ELR (cell line): ENCODE results near the gene MS4A18.

Experiments used
- DNase-seq: peaks from one replicate; pipeline ENCODE4 v3.0.0-alpha.2; 2015; ENCODE audit warnings: low read depth

The MS4A18 gene

DNA sequence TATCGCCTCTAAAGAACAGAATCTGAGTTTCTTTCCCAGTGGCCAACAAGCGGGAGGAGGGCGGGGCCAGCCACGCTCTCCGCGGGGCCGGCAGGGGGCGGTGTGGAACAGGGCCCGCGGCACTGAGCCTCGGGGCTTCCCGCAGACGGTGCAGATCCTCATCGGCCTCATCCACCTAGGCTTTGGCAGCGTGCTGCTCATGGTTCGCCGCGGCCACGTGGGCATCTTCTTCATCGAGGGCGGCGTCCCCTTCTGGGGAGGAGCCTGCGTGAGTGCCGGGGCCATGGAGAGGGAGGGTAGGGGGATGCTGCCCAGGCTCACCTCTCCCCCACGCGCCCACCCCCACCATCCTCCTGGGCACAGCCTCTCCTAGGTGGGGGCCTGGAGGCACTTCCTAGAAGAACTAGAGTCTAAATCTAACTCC, 42.9 kb downstream of the MS4A18 start:
- DNase-seq: no peak

DNA sequence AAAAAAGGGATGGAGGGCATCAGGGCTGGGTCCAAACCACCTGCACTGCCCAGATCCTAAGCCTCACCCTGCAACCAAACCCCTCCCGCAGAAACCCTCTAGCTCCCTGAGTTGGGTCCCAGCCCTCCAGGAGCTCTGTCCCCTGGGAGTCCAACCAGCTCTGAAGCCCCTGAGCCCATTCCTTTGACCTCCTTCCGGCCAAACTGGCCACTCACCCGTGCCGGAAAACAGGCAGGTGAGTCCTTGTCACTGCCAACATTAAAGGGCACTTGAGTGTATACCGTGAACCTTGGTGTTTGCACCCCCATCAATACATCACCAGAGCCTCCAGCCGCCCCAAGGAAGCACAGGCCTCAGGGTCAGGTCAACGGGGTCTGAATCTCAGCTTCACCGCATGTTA, 43.7 kb downstream of the MS4A18 start:
- DNase-seq: no peak

DNA sequence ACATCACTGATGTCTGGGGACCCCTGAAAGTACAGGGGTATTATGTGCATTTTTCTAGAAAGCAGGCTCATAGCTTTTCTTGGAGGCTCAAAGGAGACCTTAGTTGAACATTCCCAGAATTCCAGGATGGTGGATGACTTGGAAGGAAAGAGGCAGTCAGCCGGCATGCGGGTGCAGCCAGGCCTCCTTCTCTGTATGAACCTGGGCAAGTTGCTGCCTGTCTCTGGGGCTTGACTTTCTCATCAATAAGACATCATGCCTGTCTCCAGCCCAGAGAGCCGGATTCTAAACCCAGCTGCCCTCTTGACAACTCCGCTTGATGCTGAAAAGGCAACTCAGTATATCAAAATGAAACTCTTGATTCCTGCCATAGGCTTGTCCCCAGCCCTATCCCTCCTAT, 44.8 kb downstream of the MS4A18 start:
- DNase-seq: no peak

DNA sequence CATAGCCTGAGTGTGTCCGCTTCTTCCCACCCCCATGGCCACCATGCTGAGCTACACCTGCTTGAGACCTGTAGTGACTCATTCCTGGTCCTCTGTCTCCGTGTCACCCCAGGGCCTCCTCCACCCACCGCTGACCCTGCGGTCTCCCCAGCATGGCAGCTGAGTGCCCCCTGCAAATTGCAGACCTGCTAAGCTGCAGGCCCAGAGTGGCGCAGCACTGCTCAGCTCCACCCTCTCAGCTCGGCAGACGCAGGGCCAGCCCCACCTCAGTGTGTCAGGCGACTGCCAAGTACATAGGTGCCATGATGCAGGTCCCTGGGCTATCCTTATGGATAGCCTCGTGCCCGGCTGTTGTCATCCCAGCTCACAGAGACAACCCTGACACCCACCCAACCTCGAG, 45.3 kb downstream of the MS4A18 start:
- DNase-seq: no peak

DNA sequence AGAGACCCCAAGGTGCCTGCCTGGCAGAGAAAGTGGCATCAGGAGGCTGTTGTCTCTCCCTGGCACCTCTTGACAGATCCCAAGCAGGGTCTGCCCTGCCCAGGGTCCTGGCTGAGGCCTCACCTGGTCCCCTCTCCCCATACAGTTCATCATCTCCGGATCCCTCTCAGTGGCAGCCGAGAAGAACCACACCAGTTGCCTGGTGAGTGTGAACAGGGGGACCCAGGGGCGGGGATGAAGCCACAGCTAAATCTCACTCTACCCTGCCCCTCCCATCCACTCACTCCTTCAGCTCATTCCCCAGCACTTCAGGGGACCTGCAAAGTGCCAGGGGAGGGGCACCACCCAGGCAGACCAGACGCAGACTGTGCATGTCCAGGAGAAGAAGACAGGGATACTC, 46.6 kb downstream of the MS4A18 start:
- no peak for DNase-seq

DNA sequence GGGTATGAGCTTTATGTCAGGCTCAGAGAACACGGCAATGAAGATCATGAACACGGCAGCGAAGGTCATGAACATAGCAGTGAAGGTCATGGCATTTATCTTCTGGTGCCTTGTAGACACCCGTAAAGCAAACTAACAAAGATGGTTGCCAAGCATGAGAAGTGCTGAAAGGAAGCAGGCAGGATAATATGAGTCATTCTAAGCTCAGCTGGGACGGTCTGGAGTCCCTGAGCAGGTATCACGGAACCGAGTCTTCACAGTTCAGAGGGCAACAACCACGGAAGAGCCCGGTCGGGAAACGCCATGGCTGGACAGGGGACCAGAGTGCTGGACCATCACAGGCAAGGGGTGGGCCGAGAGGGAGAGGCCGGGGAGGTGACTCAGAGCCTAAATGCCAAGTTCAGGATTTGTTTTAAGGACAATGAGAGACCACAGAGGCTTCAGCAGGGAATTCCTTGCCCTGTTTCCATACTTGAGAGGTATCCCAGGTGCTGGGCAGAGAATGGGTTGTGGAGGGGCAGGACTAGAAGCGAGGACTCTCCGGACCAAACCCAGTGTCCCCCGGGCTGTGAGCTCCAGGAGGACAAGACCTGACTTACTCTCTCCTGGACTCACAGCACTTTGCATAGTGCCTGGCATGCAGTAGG, 47.5 kb downstream of the MS4A18 start:
- DNase-seq: peak; percentile 30

DNA sequence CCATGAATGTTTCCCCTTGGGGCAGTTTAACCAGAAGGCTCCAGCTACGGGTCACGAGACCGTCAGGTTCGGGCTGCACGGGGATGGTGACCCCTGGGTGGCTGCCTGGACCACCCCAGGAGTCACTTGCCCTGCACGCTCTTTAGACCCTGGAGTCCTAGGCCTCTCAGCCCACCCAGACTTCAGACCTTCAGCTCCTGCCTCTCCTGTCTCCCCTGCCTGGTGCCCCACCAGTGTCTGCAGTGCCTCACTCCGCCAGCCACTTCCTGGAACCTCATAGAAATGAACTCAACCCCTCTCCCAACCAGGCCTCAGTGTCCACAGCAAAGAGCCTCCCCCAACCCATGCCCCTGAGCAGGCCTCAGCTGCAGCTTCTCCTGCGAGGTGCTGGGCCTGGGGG, 48.1 kb downstream of the MS4A18 start:
- no peak for DNase-seq

DNA sequence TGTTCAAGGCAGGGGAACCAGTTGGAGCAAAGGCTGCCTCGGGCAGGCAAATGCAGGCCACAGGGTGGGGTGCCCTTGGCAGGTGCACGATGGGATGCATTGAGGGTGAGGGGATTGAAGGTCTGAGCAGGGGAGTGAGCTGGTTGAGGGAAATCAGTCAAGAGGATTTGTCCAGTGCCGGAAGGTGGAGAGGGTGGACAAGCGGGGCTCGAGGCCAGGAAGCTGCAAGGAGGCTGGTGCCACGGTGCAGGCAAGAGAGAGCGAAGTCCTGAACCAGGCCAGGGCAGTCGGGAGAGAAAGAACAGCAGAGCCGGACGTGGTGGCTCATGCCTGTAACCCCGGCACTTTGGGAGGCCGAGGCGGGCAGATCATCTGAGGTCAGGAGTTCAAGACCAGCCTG, 50.2 kb downstream of the MS4A18 start:
- DNase-seq: no peak

DNA sequence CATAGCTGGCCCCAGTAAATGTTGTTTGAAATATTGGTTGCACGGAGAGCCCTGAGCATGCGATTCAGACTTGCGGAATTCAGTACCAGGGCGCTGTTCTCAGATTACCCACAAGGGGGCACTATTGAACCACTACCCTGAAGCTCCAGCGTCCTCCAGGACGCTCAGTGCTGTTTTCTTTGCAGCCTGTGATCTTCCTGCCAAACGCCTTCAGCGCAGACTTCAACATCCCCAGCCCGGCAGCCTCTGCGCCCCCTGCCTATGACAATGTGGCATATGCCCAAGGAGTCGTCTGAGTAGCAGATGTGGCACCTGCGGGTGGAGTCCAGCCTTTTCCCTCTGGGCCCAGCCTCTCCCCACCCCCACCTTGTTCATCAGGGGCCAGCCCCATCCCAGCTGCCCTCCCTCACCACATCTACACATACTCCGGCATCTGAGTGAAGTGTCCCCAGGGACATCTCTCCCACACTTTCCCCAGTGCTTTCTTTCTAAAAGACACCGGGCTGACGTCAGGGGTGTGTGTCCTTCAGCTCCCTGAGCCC, 51.0 kb downstream of the MS4A18 start:
- DNase-seq: peak; percentile 87

DNA sequence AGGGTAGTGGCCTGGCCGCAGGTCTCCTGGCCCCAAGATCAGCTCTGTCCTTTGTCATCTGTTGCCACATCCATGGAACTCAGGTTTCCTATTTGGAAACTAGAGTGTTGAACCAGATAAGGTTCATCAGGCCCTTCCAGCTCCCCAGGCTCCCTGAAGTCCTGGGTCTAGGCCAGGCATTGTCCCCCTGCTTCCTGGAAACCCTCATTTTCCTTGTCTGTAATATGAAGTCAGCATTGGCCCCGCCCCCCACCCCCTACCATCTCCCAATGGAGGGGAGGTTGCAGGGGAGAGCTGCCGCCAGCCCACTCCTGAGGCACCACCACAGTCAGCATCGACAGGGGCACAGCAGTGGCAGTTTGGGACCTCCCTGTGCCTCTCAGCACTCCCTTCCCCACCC, 51.6 kb downstream of the MS4A18 start:
- no peak for DNase-seq

DNA sequence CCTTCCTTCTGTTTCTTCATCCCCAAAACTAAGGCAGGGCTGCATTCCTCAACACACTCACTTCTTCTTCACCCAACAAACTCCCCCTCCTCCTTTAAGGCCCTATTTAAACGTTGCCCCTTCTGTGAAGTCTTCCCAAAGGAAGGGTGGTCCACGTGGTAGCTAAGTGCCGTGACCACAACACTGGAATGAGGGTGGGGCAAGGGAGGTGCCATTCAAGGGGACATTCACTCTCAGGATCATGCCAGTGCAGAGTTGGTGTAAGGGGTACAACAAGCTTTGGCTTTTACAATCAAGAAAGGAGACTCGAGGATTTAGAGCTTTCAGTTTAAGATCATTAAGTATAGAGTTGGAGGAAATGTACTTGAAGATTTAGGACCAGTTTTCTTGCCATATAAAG, 52.6 kb downstream of the MS4A18 start:
- DNase-seq: peak; percentile 18

DNA sequence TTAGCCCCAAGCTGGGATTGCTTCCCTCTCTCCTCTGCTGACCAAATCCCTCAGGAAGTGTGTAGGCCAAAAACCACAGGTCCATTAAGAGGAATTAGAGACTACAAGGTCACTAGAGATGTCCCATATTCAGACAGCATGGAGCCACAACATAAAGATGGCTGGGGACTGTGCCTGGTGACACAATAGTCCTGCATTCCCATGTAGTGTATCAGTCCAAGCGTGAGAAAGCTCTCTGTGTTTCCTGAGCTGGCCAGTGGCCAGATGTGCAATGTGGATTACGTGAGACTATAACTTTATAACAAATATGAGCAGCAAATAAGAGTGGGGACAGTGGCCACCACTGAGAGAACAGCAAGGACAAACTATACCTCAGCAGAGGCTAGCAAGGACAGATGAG, 53.1 kb downstream of the MS4A18 start:
- peak; percentile 88 for DNase-seq

DNA sequence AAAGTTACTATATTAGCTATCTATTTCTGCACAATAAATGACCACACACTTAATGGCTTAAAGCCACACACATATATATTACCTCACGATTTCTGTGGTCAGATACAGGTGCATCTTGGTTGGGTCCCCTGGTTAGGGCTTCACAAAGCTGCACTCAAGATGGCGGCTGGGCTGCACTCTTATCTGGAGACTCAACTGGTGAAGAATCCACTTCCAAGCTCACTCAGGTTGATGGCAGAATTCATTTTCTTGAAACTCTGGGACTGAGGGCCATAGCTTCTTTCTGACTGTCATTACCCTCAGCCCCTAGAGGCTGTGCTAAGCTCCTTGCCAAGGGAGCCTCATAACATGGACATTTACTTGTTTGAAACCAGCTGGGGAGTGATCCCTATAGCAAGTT, 55.5 kb downstream of the MS4A18 start:
- no peak for DNase-seq

DNA sequence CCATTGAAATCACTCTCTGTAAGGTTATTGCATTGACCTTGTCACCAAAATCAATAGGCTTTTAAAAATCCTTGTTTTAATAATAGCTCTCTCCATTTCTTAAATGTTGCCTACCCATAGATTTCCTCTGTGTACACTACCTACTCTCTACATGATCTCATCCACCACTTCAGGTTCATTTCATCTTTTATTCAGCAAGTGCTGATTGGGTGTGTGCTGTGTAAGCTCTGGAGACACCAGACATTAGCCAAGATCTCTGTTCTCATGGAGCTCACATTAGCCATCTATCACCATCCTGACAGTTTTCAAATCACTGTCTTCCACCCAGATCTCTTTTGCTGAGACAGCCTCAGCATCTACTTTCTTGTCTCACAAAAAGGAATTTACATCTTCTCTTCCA, 56.3 kb downstream of the MS4A18 start:
- DNase-seq: no peak

DNA sequence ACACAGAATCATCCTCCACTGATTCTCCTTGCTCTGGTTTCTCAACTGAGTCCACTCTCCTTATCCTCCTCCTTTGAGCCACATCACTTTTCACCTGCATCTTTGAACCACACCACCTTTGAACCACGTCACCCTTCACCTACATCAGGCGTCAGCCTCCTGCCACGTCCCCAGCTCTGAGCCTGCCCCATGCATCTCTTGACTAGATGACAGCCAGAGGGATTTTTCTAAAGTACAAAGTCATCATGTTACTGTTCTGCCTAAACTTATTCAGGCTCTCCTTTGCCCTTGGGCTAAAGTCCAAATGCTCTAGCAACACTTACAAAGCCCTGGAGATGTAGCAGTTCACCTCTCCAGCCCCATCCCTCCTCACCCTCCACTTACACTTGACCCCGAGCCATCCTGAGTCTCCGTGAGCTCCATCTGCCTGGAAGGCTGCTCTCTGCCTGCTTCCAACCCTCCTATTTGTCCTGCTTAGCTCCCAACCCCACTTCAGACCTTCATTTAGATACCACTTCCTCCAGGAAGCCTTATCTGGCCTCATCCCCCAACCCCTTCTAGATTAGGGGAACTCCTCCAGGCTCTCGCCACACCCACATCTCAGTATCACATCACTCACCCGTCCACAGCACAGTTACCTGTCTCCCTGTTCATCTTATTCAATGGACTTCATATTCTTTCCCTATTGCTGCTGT, 56.9 kb downstream of the MS4A18 start:
- DNase-seq: no peak

DNA sequence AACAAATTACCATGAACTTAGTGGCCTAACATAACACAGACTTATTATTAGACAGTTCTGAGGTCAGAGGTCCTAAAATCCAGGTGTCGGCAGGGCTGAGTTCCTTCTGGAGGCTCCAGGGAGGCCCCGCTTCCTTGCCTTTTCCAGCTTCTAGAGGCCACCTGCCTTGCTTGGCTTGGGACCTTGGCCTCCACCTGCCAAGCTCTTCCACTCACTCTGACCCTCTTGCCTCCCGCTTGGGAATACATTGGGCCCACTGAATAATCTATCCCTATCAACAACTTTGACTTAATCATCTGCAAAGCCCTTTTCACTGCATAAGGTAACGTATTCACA, 57.4 kb downstream of the MS4A18 start:
- DNase-seq: no peak

DNA sequence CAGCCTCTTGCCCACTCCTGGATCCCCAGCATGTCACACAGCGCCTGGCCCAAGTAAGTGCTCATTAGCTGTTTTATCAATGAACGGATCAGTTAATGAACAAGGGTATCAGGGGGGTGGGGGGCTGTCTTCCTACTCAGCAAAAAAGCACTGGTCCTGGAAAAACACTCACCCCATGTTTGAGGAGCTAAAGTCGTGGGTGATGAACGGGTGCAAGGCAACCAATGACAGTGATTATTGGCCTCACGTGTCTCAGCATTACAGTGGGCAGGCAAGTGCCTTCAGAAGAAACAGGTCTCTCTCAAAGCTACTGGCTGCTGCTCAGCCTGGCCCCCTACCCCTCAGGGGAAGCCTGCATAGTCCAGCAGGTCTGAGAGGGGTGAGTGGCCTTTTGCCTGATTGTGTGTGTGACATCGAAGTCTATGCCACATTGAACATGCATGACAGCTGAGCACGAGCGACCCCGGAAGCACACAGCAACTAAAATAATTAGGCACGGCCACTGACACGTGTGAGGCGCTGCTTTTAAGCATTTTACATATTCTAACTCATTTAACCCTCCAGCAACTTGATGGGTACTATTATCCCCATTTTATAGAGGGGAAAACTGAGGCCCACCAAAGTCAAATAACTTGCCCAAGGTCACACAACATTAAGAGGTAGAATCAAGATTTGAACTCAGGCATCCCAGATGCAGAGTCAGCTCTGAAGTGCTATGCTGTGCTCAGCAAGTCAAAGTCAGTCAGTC, 58.0 kb downstream of the MS4A18 start:
- no peak for DNase-seq

DNA sequence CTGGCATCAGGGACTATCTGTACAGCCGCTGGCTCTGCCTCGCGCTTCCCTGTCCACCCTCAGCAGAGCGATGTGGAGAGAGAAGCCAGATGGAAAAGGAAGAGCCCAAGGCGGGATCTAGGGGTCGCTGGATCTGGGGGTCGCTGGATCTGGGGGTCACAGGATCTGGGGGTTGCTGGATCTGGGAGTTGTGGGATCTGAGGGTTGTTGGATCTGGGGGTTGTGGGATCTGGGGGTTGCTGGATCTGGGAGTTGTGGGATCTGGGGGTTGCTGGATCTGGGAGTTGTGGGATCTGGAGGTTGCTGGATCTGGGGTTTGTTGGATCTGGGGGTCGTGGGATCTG, 58.6 kb downstream of the MS4A18 start:
- no peak for DNase-seq

DNA sequence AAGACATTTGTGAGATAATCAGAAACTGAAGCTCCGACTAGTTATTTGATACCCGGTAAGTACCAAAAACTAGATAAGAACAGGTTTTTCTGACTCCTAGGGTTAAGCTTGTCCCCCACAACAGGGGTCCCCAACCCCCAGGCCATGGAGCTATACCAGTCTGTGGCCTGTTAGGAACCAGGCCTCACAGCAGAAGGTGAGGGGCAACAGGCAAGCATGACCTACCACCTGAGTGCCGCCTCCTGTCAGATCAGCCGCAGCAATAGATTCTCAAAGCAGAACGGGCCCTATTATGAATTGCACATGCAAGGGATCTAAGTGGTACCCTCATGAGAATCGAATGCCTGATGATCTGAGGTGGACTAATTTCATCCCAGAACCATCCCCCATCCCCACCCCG, 59.4 kb downstream of the MS4A18 start:
- DNase-seq: no peak

DNA sequence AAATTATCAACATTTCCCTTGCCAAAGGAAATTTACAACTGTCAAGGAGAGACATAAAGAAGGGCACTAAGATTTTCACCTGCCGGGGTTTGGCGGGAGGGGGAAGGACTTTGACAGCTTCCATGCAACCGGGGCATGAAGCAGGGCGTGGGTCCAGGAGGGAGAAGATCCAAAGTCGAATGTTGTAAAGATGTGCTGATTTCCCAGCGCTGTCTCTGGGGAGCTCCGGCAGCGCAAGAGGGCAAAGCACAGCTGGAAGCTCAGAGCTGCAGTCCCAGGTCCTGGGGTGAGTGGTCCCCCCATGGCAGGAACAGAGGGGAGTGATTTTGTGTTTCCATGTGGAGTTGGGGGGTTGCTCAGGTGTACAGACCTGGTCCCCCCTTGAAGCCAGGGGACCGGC, 60.6 kb downstream of the MS4A18 start, which contains the start of gene MS4A10:
Gene MS4A10, plus strand, starts transcription at position 198 of the 400 bp plus-strand sequence. CDS start 5,003 bp downstream, outside the sequence.
- DNase-seq: no peak

DNA sequence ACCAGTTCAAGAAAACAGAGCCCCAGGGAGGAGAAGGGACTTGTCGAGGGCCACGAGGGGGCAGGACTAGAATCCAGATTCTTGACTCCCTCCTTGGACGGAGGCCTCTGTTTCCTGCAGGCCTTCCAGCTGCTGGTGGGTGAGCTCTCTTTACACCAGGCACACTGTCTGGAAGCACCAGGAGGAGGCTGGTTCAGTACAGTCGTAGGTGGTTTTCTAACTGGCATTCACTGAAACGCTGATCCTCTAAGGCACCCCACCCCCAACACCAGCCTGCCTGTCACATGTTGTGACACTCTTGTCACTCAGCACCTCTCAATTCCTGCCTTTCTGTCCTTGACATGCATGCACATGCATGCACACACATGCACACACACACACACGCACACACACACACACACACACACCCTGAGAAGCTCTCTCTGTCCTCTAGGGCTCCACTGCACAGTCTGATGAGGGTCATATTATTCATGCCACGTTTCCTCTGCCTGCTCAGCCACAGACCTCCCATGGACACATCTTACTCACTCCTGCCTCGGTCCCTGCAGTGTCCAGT, 61.4 kb downstream of the MS4A18 start:
- peak; percentile 61 for DNase-seq

DNA sequence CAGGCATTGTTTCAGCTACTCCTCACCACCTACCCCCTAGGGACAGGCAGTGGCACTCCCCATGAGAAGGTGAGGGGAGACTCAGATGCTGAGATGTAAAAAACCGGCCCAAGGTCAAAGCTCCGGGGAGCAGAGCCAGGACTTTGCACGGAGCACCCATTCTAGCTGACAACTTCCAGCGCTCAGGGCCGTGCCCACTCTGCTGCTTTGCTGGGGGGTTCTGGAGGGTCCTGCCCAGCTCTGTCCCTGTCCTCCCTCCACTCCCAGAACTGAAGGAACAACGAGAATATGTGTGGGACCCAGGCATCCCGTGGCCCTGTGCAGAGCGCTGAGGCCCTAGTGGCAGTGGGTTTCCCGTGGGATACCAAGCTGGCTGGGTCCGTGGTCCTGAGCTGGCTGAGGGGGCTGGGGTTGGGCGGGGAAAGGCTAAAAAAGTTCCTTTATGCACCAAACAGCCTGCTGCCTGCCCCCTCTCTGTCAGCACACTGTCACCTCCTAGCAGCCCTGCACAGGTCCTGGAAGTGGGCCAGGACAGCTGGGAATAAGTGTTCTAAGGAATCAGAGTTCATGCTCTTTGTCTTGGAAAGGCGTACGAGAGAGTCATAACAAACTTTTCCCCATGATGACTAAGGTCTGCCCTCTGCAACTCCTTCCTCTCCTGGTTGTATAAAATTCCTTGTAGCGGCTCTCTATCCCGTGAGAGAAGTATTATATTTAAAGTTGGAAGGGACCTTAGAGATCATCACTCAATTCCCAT, 62.5 kb downstream of the MS4A18 start:
- DNase-seq: peak; percentile 75
